ENCODE data around the gene ADAM12.
"Not testable (repeated sequence)": the region's sequence is repeated elsewhere in the genome, so short reads cannot be mapped to it uniquely, and the experiment has no call there.

Gene ADAM12

DNA sequence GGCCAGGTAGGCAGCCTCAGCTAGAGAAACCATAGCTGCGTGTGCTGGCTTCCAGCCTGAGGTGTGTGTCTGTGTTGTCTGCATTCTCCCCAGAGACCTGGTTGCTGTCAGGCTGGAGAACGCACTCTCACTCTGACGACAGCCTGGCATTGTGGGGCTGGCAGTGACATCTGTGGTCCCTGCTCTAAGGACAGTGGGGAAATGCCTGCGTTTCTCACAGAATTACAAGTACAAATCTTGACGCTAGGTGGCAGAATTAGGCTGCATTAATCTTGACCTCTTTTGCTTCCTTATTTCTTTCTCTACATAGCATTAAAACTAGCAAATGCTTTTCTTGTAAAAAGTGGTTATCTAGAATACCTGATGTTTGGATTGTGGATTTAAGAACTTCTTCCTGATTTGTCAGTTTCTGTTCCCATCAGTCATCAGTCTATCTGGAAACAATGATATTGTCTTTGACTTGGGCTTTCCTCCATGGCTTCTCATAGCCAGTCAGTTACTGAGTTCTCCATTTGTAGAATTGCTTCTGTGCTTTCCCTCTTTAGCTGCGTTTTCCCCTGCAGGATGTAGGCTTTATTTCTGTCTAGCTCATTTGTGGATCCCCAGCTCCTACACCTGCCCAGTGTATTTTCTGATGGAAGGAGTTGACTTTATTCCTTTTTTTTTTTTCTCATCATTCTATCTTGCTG, 405.9 kb downstream of the ADAM12 start:
- H3K27ac ChIP-seq, result no peak overlapping the region
- TF ChIP-seq, protein P1, sequence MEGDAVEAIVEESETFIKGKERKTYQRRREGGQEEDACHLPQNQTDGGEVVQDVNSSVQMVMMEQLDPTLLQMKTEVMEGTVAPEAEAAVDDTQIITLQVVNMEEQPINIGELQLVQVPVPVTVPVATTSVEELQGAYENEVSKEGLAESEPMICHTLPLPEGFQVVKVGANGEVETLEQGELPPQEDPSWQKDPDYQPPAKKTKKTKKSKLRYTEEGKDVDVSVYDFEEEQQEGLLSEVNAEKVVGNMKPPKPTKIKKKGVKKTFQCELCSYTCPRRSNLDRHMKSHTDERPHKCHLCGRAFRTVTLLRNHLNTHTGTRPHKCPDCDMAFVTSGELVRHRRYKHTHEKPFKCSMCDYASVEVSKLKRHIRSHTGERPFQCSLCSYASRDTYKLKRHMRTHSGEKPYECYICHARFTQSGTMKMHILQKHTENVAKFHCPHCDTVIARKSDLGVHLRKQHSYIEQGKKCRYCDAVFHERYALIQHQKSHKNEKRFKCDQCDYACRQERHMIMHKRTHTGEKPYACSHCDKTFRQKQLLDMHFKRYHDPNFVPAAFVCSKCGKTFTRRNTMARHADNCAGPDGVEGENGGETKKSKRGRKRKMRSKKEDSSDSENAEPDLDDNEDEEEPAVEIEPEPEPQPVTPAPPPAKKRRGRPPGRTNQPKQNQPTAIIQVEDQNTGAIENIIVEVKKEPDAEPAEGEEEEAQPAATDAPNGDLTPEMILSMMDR (conservative IDR thresholded peaks at IDR 0.05), result peak; percentile 65

GRCh38 chr10:125980521-125981035, 407.7 kb downstream of the ADAM12 start:
- H3K27ac ChIP-seq, result no peak overlapping the region
- TF ChIP-seq, protein P1 (conservative IDR thresholded peaks at IDR 0.05), result no peak

DNA sequence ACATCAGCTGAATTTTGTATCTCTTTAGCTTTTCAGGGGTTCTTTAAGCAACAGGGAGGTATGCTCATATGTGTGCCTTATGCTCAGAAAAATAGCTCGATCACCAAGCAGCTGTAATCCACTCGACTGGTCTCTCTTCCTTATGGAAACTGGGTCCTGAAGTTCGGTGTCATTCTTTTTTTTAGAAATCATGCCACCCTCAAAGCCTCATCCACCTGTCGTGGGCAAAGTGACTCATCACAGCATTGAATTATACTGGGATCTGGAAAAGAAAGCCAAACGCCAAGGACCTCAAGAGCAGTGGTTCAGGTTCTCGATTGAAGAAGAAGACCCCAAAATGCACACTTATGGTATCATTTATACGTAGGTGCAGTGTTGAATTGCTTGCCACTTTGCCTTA, 408.3 kb downstream of the ADAM12 start:
- no peak overlapping the region for H3K27ac ChIP-seq
- TF ChIP-seq, protein P1 (conservative IDR thresholded peaks at IDR 0.05), result no peak

- TF ChIP-seq, protein P1 (conservative IDR thresholded peaks at IDR 0.05), result peak; percentile 33; the same call in 1 of the 2 replicates
- H3K27ac ChIP-seq, result no peak overlapping the region
Observed at GRCh38 chr10:125976960-125977605, 411.2 kb downstream of the ADAM12 start.

DNA sequence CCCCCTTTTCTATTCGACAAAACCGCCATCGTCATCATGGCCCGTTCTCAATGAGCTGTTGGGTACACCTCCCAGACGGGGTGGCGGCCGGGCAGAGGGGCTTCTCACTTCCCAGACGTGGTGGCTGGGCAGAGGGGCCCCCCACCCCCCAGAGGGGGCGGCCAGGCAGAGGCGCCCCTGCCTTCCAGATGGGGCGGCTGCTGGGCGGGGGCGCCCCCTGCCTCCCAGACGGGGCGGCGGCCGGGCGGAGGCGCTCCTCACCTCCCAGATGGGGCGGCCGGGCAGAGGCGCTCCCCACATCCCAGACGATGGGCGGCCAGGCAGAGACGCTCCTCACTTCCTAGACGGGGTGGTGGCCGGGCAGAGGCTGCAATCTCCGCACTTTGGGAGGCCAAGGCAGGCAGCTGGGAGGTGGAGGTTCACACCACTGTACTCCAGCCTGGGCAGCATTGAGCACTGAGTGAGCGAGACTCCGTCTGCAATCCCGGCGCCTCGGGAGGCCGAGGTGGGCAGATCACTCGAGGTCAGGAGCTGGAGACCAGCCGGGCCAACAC, 418.1 kb downstream of the ADAM12 start:
- not testable (repeated sequence) for H3K27ac ChIP-seq

- TF ChIP-seq, protein P1 (conservative IDR thresholded peaks at IDR 0.05), result no peak
- H3K27ac ChIP-seq, result no peak overlapping the region
Observed at GRCh38 chr10:125967533-125967932, 420.7 kb downstream of the ADAM12 start.

DNA sequence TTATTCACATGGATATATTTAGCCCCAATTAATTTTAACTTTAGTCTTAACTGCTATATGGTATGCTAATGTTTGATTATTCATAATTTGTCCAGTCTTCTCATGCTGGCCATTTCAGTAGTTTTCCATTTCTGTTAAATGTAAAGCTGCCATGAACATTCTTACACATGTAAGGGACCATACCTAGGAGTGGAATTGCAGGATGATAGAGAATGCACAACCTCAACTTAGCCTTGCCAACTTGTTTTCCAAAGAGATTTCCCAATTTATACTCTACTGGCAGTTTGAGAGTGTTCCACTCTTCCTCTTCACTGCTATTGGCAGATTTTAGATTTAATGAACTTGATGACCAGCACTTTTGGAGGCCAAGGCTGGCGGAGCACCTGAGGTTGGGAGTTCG, 423.7 kb downstream of the ADAM12 start:
- no peak overlapping the region for H3K27ac ChIP-seq
- TF ChIP-seq, protein P1 (conservative IDR thresholded peaks at IDR 0.05), result no peak
